TTC549 (cell line): ENCODE results near the gene TIGAR.

Experiments
- FAIRE-seq: peaks from 2 replicates; lab custom pipeline; 2012; peaks lifted over from hg19 to GRCh38; lab: Jason Lieb, UNC

Gene TIGAR

DNA sequence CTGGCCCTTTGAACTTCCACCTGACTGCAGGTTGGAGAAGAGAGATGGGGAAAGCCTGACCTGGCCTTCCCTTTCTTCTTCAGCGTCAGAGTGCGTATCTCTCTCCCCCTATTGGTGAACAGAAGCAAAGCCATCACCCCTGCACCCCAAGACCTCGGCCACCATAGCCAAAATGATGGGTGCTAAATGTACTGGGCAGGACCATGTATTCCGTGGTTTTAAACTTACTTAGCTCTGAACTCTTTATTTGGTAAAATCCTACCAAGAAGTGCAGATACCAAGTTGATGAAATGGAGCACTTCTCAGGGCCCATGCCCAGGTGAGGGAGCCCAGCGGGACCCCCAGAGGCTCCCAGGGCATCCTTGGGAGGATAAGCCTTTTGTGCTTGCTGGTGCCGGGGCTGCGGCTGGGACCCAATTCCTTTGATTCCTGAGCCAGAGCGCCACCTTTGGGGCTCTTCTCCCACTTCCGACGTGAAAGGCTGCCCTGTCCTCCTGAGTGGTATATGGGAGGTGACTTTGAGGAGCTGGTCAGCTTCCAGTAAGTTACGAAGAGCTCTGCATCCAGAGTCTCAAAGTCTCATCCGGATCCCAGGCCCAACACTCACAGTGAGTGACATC is 38.0 kb upstream of the TIGAR start:
- FAIRE-seq: no peak

DNA sequence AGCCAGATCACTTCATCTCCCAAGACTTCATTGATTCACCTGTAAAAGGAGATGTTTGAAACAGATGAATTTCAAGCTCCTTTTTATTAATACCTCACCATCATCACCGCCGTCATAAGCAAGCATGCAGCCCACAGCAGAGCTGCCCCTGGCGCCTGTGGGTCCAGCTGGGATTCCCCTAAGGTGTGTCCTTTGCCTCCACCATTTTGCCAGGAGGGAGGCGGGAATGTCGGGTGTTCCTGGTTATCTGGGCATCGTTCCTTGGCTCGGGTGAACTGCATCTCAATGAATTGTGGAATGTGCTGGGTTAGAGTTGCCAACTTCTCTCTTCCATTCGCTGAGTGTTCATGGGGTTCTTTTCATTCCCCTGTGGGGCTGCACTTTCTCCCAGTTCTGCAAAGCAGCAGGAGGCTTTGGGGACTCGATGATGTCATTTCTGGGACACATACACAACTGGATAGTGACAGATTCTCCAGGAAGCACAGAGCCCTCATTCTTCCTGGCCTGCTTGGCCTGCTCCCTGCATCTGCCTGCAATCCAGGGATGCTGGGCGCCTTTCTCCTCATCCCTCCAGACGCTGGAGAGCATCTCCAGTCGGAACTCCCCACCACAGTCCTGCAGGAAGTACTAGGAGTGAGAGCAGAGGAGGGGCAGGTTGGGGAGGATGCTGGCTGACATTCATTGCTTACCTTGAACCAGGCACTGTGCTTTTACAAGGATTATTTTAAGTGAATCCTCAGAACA is 37.3 kb upstream of the TIGAR start:
- no peak for FAIRE-seq

DNA sequence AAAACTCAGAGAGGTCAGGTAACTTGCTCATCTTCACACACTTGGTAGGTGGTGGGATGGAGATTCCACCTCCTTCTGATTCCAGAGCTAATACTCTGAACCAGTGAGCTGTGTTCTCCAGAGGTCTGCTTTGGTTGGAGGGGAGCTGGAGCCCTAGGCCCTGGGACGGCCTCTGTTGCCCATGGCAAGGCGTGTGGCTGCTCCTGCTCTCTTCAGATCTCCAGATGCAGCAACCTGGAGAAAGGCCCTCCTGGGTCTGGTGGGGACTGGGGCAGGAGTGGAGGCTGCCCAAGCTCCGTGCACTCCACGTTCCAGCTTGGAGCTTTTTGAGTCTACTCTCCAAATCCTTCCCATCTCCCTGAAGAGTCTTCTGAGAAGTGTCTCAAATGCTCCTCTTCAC is 36.7 kb upstream of the TIGAR start:
- no peak for FAIRE-seq

DNA sequence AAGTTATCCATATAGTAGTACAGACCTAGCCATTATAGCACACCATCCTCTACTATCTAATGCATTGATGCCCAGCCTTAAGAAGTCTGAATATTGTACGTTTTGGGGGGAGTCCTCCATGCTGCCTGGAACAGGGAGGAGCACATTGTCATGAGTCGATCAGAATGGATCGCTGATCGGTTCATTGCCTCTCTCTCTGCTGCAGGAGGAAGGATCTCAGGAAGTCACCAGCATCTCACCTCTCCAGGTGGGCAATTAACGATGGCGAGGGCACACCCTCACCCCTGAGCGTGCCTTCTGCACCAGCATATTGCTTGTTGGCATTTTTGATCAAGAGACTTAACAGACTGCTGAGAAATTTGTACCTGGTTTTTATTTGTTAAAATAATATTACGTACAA is 35.9 kb upstream of the TIGAR start:
- no peak for FAIRE-seq

DNA sequence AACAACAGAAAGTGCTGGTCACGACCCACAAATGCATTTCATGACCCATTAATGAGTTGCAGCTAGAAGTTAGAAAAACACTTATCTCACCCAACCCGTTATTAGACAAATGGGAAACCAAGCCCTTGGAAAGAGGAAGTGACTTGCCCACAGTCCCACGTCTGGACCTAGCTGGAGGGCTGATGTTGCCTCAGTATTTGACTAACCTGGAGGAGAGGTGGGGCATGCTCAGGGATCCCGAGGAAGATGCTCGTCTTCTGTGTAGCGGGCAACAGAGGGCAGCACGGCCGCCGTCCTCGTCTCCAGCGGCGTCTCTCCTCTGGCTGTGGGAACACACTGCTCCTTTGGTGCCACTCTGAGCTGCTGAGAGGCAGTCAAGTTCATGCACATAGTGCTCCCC is 34.8 kb upstream of the TIGAR start:
- FAIRE-seq: no peak

DNA sequence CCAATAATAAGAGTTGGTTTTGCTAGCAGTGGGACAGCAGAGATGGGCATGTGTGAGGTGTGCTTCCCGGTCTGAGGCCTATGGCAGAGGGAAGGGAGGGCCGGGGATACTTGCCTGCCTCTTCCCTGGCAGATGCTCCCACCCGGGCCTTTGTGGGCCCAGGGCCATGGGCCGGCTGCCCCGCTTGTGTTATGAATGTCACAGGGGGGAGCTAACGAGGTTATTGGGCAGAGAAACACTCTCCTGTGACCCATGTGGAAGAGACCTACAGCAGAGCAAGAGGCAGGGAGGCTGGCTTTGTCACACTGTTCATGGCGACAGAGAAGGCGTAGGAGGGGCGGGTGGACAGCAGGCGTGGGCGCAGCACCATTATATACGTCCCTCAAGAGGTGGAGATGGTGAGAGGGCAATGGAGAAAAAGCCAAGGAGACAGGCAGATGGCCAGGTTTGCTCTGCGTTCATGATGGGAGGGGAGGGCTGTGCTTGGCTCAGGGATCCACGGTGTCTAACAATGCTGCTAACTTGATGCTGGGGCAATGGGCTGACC is 34.2 kb upstream of the TIGAR start:
- FAIRE-seq: no peak

DNA sequence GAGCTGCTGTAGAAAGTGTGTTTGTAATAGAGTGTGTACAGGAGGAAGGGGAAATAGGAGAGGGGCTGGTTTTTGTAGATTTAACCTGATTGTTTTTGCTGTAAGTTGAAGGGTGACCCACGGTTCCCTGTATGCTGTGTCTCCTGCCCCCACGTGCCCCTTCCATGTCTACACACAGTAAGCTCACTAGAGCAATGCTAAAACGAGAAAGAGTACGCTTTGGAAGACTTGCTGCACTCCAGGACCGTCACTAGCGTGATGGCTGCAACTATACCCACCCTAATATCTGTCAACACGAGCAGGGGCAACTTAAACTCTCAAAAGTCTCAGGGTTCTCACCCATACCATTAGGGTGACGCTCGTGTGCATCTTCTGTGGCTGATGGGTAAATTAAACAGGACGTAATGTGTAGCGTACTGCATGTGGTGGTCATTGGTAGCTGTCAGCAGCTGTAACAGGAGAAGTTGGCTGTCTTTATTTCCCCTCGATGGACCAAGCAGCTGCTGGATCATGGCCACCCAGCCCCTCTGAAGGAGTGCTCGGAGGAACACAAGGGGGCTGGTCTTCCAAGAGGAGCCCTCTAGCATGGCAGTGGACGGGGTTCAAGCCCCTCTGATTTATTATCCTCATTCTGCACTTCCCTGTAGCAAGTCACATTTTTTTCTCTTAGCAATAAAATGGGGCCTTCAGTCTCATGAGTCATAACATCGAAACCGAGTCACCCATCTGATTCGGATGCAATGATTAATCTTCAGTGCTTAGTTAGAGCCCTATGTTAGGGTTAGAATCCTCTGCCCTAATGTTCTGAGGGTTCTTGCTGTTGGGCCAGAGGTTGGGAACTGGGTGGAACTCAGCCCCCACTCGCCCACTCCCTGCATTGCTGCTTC is 33.4 kb upstream of the TIGAR start:
- no peak for FAIRE-seq

DNA sequence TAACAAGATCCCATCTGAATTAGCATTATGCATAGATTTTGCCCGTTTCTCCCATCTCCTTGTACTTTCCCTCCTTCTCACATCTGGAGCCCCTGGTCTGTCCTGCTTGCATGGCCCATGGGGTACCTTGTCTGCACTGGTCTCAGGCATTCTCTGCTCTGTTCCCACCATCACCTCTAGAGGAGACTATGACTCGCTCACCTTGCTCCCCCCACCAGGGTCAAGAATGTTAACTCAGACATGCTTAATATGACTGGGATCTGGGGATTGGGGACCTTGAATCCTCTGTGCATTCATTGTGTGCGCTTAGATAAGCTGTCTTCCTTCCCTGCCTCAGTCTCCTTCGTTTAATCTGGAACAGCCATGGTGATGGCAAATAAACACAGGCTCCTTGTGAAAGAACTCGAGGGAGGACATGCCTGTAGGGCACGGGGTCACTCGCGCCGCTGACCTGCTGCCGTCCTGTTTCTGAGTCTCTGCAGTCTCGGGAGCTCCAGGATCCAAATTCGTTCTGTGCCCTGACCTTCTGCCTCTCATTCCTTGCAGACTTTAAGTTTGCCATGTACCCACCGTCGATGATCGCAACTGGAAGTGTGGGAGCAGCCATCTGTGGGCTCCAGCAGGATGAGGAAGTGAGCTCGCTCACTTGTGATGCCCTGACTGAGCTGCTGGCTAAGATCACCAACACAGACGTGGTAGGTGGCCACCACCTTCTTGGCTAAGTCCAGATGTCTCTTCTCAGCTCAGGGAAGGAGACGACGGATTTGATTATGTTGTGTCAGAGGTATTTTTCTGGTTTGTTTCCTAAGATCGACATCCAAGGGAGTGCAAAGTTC is 32.5 kb upstream of the TIGAR start:
- no peak for FAIRE-seq

DNA sequence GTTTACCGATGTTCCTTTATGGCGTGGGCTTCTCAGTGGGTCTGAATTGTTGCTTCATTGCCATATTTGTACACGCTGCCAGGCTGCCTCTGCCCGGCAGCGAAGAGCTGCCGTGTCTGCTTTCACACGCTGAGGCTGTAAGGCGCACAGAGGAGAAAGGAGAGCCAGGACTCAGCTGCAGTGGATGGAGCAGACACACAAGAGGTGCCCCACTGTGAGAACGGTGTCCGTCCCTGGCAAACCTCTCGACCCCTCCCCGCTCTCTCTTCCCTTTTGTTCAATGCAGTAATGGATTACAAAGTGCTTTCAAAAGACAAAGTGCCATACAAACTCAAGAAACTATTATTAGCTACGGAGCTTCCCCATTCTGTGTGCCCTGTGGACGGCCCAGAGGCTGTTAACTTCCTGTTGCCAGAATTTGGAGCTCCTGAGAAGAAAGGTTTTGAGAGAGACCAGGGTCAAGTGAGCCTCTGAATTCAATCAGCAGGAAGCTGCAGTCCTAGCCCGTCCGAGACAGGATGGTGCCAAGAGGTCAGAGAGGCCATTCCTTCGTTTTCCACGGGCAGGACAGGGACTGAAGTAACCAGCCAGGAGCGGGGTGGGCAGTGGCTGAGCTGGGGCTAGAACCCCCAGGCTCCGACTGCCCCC is 31.7 kb upstream of the TIGAR start:
- FAIRE-seq: no peak

DNA sequence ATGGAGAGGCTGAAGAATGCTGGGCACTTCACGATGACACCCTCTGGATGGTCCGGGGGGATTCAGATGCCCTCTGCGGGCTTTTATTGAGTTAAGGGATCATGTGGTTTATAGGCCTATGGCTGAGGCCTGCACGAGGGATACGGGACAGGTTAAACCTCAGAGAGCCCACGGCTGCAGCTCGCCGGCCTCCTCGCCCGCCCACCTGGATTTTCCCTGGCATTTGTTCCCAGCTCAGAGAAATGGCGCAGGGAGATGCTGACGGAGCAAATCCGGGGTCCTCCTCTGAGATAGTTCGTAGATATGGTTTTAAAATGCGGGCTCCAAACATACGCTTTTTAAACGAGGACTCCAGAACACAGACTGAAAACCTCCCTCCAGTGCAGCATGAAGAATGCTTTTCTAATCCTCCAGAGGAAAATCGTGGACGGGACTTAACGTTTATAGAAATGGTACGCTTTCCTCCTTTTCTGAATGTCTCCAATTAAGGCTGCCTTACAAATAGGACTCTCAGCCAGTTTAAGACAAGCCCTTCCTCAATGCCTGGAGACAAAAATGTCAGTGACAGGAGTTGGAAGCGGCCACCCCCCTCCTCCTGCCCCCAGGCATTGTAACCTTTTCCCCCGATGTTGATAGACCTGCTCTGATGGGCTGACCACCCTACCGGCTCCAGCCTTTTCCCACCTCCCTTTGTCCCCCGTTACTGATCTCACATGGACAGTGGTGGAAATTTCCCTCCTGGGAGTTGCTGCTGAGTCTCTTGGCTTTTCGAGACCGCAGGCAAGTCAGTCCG is 30.8 kb upstream of the TIGAR start:
- FAIRE-seq: no peak

DNA sequence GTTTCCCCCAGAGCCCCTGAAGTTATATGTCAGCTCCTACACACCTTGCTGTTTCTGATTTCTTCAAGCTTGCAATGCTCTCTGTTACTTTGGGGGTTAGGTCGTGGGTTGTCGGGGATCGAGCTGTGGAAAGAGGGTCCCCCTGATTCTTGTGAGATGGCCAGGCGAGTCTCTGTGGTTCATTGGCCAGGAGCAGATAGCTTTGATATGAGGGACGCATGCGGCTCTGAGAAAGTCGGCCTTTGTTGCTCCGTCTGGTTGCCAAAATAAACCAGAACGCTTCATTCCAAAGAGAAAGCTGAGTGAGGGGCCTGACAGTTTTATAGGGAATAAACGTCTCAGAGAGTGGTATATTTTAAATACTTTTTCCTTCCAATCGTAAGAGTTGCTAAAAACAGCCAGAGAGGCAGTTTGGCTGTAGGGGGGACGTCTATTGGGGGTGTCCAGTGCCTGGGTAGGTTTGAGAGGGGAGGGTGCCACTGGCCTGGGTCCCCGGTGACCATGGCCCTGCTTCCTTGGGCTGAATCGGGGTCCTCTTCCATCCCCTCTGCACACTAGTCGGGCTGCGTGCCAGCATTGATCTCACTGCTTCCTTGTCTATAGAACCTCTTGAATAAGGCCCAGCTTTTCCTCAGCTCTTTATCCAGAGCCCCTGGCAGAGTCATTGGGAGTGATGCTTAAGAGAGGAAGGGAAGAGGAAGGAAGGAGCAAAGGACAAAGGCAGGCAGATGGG is 28.5 kb upstream of the TIGAR start:
- no peak for FAIRE-seq

DNA sequence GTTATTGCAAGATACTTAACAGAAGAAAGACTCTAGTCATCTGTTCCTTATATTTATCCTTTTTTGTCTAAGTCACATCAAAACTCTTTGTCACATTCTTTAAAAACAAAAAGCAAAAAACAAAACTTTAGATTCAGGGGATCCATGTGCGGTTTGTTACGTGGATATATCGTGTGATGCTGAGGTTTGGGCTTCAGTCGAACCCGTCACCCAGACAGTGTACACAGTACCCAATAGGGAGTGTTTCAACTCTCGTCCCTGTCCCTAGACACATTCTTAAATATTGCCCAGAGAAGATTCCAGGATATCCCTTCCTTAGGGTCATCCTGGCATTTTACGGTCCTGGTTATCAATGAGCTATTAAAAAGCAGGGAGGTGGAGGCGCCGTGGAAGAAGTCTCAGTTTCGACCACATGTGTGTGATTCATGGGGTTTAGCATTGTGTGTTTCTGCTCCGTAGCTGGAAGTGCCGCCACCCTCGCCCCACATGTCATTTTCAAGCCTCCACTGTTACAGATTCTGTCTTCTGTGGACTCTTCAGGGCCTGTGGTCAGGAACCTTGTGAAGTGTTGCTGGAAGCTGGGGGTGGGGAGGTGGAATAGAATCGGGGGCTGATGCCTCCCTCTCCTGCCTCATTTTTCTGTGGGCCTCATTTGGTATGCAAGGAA is 27.6 kb upstream of the TIGAR start:
- FAIRE-seq: no peak

DNA sequence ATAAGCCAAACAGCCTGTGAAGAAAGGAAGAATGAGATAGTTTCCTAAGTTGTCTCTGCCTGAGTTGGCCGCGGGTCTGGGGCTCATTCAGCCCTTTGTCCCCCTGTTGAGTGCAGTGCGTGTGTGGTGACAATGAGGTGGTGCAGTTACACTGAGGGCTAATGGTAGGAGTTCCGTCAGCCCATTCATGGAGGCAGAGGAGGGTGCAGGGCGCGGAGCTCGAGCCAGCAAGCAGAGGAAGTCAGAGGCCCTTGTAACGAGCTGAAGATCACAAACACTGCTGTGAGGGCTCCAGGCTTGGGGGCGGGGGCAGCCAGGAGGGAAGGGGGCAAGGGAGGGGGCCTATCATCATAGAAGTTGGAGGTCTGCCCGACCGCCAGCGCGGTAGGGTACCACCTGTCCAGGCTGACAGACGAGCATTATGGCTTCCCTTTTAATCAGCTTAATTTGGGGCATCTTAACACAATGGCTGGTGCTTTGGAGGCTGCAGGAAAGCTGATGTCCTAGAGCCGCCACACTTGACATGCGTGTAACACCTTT is 27.0 kb upstream of the TIGAR start:
- no peak for FAIRE-seq

DNA sequence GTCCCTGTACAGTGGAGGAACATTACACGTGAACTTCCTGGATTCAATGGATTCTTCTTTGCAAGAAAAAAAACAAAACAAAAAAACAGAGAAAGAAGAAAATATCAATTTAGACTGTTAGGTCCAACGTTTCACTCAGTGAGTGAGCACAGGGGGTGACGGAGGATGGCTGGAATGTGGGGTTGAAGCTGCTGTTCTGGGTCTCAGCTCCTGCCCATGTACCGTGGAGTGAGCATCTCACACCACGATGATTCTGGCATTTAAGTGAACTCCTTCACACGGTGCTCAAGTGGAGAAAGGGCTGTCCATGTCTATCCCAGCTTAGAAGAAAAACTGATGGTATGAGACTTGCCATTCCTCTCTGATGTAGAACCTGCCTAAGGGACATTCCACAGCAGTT is 24.3 kb upstream of the TIGAR start:
- FAIRE-seq: no peak

DNA sequence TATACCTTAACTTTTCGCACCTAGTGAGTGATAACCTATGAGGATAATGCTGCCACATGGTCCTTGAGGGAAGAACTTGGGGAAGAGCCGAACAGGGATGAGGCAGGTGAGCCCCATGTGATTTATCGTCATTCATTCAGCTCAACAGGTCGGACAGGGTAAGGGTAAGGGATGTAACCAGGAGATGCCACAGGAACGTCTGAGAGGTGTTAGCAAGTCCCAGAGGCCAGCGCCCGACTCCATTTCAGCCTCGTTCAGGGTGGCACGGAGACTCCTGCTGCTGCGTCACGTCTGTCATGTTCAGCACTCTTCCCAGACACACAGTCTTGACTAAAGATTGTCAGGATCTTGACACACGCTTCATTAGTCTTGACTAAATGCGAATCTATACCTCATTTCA is 23.4 kb upstream of the TIGAR start:
- FAIRE-seq: no peak

DNA sequence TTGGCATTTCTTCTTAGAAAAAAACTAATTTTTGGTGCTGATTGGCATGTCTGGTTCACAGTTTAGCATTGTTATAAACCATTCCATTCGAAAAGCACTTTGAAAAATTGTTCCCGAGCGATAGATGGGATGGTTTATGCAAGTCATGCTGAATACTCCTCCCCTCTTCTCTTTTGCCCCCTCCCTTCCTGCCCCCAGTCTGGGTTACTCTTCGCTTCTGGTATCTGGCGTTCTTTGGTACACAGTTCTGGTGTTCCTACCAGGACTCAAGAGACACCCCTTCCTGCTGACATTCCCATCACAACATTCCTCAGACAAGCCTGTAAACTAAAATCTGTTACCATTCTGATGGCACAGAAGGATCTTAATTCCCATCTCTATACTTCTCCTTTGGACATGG is 20.1 kb upstream of the TIGAR start:
- FAIRE-seq: no peak

DNA sequence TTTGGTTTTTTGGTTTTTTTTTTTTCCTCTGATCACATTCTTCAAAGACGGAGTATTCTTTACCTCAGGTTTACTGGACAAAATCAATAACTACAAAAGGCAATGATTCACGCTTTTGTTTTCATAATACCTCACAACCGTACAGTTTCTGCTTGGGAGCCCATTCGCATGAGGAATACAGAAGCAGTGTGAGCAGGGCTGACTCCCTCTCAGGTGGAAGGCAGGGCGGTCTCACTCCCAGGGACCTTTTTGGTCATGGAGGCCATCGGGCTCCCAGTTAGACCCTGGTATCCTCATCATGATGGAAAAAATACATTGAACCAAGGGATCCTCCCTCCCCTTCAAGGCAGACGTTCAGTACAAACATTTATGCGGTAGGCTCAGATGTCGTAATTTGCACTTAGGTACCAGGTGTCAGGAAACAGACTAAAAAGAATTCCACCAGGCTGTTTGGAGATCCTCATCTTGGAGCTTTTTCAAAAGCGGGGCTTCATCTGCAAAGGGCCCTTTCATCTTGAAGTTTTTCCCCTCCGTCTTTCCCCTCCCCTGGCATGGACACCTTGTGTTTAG is 19.0 kb upstream of the TIGAR start:
- FAIRE-seq: no peak

DNA sequence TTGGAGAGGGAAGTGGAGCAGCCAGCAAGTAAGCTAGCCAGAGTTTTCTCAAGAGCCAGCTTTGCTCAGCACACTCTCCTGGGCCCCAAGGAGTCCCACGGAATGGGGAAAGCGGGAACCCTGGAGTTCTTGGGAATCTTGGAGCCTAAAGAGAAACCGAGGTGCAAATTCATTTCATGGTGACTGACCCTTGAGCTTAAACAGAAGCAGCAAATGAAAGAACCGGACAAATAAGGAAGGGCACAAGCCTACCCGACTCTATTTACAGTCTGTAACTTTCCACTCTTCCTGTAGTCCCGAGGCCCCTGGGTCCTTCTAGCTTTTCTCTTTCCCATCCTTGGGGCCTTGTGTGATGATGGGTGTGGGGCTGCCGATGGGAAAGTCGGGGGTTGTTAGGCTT is 18.1 kb upstream of the TIGAR start:
- no peak for FAIRE-seq

DNA sequence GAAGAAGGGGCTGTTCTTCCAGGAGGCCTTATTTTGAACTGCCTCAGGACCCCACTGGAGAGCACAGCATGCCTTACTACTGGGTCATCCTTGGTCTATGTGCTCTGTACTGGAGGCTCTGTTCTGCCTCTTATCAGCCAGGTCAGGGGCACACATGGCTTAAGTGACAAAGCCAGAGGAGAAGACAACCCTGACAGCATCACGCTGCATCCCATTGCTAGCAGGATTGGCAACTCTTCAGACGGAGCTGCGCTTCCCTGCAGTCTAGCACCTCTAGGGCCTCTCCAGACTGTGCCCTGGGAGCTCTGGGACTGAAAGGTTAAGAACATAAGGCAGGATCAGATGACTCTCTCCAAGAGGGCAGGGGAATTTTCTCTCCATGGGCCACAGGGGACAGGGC is 17.3 kb upstream of the TIGAR start:
- no peak for FAIRE-seq
